OCI-LY7 (cell line): ENCODE results near the gene IMMT. TPM values are rescaled to one million over a fixed set of nuclear protein-coding genes. Genes with fewer than 3 reads are reported as not detected.

Source experiments
- BruUV-seq: library from RNA; stranded (reverse); fragments of 400-500 nt; replicated peaks from 2 replicates; lab custom pipeline; 2021; lab: Mats Ljungman, UMichigan
- CTCF ChIA-PET: fragments of 300-600 bp; sonication (Branson Sonifier 250); formaldehyde crosslinking; loops from one replicate; lab custom pipeline; 2022; ENCODE audit warnings: antibody characterized with exemption; ENCODE audit not compliant: unreplicated experiment; lab: Charles Lee
- POLR2A ChIA-PET: fragments of 300-600 bp; sonication (Branson Sonifier 250); formaldehyde crosslinking; loops from one replicate; lab custom pipeline; 2022; ENCODE audit warnings: antibody characterized with exemption; lab: Charles Lee
- DNase-seq: peaks from one replicate; pipeline ENCODE4 v3.0.0-alpha.2; 2015; ENCODE audit warnings: low spot score
- H2AFZ ChIP-seq: fragments of 200-600 bp; sonication (generic), shearing (Covaris generic); 2 replicates; pipeline ENCODE4 v1.6.1; 2014; ENCODE audit warnings: mild to moderate bottlenecking, antibody characterized with exemption, low read length, moderate library complexity
- H3K27ac ChIP-seq: fragments of 200-600 bp; sonication (generic); 2 replicates; pipeline ENCODE4 v1.5.1; 2014; ENCODE audit warnings: mixed run types, low read depth, mild to moderate bottlenecking, moderate library complexity, low read length, inconsistent platforms; ENCODE audit not compliant: poor library complexity, severe bottlenecking
- H3K36me3 ChIP-seq: fragments of 200-600 bp; sonication (generic); 2 replicates; pipeline ENCODE4 v1.6.1; 2014; ENCODE audit warnings: mild to moderate bottlenecking, antibody characterized with exemption, low read length, moderate library complexity, mixed read lengths; ENCODE audit not compliant: insufficient read depth
- H3K4me1 ChIP-seq: fragments of 200-600 bp; sonication (generic); 2 replicates; pipeline ENCODE4 v1.5.1; 2014; ENCODE audit warnings: mild to moderate bottlenecking, low read length; ENCODE audit not compliant: insufficient read depth, poor library complexity, severe bottlenecking
- H3K4me2 ChIP-seq: fragments of 200-600 bp; sonication (generic); 2 replicates; pipeline ENCODE4 v1.6.1; 2014; ENCODE audit warnings: mild to moderate bottlenecking, low read length
- H3K4me3 ChIP-seq: fragments of 200-600 bp; sonication (generic); 2 replicates; pipeline ENCODE4 v1.5.1; 2014; ENCODE audit warnings: mild to moderate bottlenecking, low read depth, low read length; ENCODE audit not compliant: poor library complexity, severe bottlenecking
- H3K79me2 ChIP-seq: fragments of 200-600 bp; sonication (generic); 2 replicates; pipeline ENCODE4 v1.6.1; 2016; ENCODE audit warnings: low read depth, mild to moderate bottlenecking, low read length, moderate library complexity, mixed read lengths; ENCODE audit not compliant: insufficient read depth
- H3K9me2 ChIP-seq: fragments of 200-600 bp; sonication (generic); 2 replicates; pipeline ENCODE4 v1.6.1; 2016; ENCODE audit warnings: mild to moderate bottlenecking, low read length, mixed read lengths; ENCODE audit not compliant: insufficient read depth
- H3K9me3 ChIP-seq: fragments of 200-600 bp; sonication (generic); 2 replicates; pipeline ENCODE4 v1.6.1; 2014; ENCODE audit warnings: mild to moderate bottlenecking, mixed run types, low read length, mixed read lengths
- H4K20me1 ChIP-seq: fragments of 200-600 bp; sonication (generic); 2 replicates; pipeline ENCODE4 v1.6.1; 2014; ENCODE audit warnings: mild to moderate bottlenecking, antibody characterized with exemption, low read length, moderate library complexity, mixed read lengths; ENCODE audit not compliant: insufficient read depth
- EZH2phosphoT487 ChIP-seq: fragments of 200-600 bp; sonication (generic); IDR thresholded peaks from 2 replicates; pipeline ENCODE4 v1.6.1; 2018; ENCODE audit warnings: low read depth, borderline replicate concordance, mild to moderate bottlenecking, mixed run types, antibody characterized with exemption, low read length, moderate library complexity, mixed read lengths
- intact Hi-C: fragments of 100-400 bp; cut with micrococcal nuclease; formaldehyde crosslinking; loops from one replicate; pipeline ENCODE4 v1.10.0; 2022; ENCODE audit not compliant: unreplicated experiment
- total RNA-seq, 2 experiments: library from RNA; depleted of rRNA in 1 of 2; stranded (reverse); fragments of >200 nt in 1 of 2; shearing (Covaris generic) in 1 of 2; gene quantifications; 2 replicates each; pipeline ENCODE4 v1.2.3, GENCODE V29; 2014 to 2022
- TF ChIP-seq, protein P1 (sequence below): fragments of 200-600 bp; sonication (generic); conservative IDR thresholded peaks from 2 replicates; pipeline ENCODE4 v1.5.1; 2014; ENCODE audit warnings: mild to moderate bottlenecking, antibody characterized with exemption, low read length, moderate library complexity, mixed read lengths

IMMT gene
- total RNA-seq, 2 experiments from 2014 or later: 77.3 to 128 TPM

DNA sequence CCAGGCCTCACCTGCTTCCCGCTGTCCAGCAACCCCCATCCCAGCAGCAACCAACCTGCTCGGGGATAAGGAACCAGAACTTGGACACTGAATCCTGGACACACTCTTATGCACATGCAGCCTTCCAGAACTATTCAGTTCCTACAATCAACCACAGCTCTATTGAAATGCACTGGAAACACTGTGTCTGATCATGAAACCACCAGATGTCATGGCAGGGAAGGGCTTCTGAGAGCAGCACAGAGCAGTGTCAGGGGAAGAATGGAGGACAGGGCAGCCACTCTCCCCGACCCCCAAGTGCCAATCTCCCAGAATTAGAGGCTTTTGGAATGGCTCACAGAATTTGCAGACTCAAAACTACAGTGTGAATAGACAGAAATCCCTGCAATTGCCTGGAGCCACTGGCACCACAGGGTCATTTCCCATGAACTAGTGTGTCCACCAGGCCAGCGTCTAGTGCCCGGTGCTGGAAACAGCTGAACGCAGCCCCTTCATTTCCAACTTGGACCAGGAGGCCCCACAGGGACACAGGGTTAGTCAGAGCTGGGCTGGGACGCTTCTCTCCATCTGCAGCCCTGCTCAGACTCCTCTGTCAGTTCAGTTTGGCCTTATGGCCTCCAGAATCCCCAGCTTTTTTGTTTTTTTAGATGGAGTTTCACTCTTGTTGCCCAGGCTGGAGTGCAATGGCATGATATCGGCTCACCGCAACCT is 29.5 kb upstream of the IMMT start:
- Histone ChIP-seq H2AFZ (no peak overlapping the region), H3K4me1 (peaks cover 55% of the 10 kb centered on the region), H3K27ac (no peak overlapping the region), H3K79me2 (no peaks in the 10 kb centered on the region), H3K4me2 (no peak overlapping the region), H3K9me2 (no peaks in the 10 kb centered on the region), H3K9me3 (no peaks in the 10 kb centered on the region), H3K4me3 (no peak overlapping the region), H4K20me1 (no peaks in the 10 kb centered on the region), H3K36me3 (no peaks in the 10 kb centered on the region)
- POLR2A ChIA-PET: interaction anchor here (0.6 to 1.3 kb wide), 6 partner anchors 8 to 39 kb away, joined by 3 to 4 read pairs (median 3); no protein-coding TSS in a partner anchor
- BruUV-seq: no TSS peak
- CTCF ChIA-PET: interaction anchor here (0.9 kb wide), 1 partner anchor 9 kb away, joined by 3 read pairs; no protein-coding TSS in a partner anchor
- TF ChIP-seq EZH2phosphoT487: no peak
- TF ChIP-seq, protein P1, sequence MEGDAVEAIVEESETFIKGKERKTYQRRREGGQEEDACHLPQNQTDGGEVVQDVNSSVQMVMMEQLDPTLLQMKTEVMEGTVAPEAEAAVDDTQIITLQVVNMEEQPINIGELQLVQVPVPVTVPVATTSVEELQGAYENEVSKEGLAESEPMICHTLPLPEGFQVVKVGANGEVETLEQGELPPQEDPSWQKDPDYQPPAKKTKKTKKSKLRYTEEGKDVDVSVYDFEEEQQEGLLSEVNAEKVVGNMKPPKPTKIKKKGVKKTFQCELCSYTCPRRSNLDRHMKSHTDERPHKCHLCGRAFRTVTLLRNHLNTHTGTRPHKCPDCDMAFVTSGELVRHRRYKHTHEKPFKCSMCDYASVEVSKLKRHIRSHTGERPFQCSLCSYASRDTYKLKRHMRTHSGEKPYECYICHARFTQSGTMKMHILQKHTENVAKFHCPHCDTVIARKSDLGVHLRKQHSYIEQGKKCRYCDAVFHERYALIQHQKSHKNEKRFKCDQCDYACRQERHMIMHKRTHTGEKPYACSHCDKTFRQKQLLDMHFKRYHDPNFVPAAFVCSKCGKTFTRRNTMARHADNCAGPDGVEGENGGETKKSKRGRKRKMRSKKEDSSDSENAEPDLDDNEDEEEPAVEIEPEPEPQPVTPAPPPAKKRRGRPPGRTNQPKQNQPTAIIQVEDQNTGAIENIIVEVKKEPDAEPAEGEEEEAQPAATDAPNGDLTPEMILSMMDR: no peak
- no peak for DNase-seq
- intact Hi-C loops: loop anchor here (5.0 to 10.0 kb wide), 2 partner anchors 73 to 220 kb away; partner anchors contain the start of gene KDM3A

DNA sequence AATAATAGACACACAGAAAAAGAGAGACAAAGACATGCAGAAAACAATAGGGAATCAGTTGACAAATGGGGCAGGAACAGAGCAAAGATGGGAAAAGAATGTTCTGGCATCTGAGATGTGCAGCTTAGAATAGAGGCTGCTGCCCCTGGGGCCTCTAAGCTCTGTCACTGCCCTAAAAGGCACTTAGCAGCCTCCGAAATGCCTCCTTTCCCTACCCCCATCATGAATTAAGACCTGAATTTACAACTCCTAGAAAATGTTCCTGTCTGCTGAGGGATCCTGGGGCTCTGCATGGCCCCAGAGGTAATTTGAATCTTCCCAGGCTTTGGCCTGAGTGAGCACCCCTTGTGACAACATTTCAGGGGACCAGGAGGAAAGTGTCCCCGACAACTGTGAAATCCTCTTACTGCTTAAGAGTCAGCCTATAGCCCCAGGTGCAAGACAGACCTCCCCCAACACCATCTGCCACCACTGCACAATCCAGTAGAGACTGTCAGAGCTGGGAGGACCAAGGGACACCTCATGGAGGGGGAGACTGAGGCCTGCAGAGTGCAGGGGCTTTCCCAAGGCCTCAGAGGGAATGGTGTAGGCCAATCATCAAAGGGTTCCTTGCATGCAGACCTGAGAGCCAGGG is 28.8 kb upstream of the IMMT start:
- BruUV-seq: no TSS peak
- Histone ChIP-seq H2AFZ (no peak overlapping the region), H3K9me2 (no peaks in the 10 kb centered on the region), H3K4me2 (no peak overlapping the region), H3K79me2 (no peaks in the 10 kb centered on the region), H3K27ac (no peak overlapping the region), H3K4me1 (peaks cover 48% of the 10 kb centered on the region), H4K20me1 (no peaks in the 10 kb centered on the region), H3K9me3 (no peaks in the 10 kb centered on the region), H3K36me3 (no peaks in the 10 kb centered on the region), H3K4me3 (no peak overlapping the region)
- DNase-seq: no peak
- CTCF ChIA-PET: no interaction called here
- no peak for TF ChIP-seq EZH2phosphoT487
- TF ChIP-seq, protein P1: no peak
- POLR2A ChIA-PET: interaction anchor here (0.6 to 0.8 kb wide), 2 partner anchors 21 to 39 kb away, joined by 3 read pairs; no protein-coding TSS in a partner anchor
- intact Hi-C loops: loop anchor here (5.0 to 10.0 kb wide), 2 partner anchors 73 to 221 kb away; partner anchors contain the start of gene KDM3A
